Suppressor macrophage (primary cell): ENCODE results near the gene PLGRKT.
"Not testable (repeated sequence)": the region's sequence is repeated elsewhere in the genome, so short reads cannot be mapped to it uniquely, and the experiment has no call there.

Experiments used
- DNase-seq, 4 experiments: peaks; one replicate each; pipeline ENCODE4 v3.0.0-alpha.2; 2020 to 2022
- total RNA-seq, 17 experiments: gene quantifications; one replicate each; lab custom pipeline; 2026; ENCODE audit warnings: mixed read lengths in 6 of 17, inconsistent platforms in 3 of 17; lab: John Stamatoyannopoulos, UW

PLGRKT gene
- 15.6 to 41.7 (median 30.7) reads per million in 17 experiments for total RNA-seq

- peak; percentile 96 to 98 (median 98) for DNase-seq
Measured at GRCh38 chr9:5437254-5438216, at the start of gene PLGRKT. Gene PLGRKT (minus strand): TSS chr9:5437925. CDS start chr9:5431977, 5,948 bp downstream.

GRCh38 chr9:5486988-5487387, 49.3 kb upstream of the PLGRKT start:
- no peak for DNase-seq

GRCh38 chr9:5485378-5486085, 47.8 kb upstream of the PLGRKT start:
- DNase-seq: peak in 1 of 4 experiments; percentile 8

- DNase-seq: peak in 2 of 4 experiments; percentile 18 to 34
Measured at GRCh38 chr9:5483306-5483705, 45.6 kb upstream of the PLGRKT start.

- DNase-seq: no peak
Measured at GRCh38 chr9:5482194-5482593, 44.5 kb upstream of the PLGRKT start.

GRCh38 chr9:5481322-5482040, 43.8 kb upstream of the PLGRKT start:
- DNase-seq: peak in 3 of 4 experiments; percentile 8 to 73 (median 63)

GRCh38 chr9:5480919-5481318, 43.2 kb upstream of the PLGRKT start:
- DNase-seq: no peak

GRCh38 chr9:5479994-5480694, 42.4 kb upstream of the PLGRKT start:
- no peak for DNase-seq

- peak; percentile 42 to 79 (median 64) for DNase-seq
Measured at GRCh38 chr9:5478206-5478605, 40.5 kb upstream of the PLGRKT start.

GRCh38 chr9:5475611-5476010, 37.9 kb upstream of the PLGRKT start:
- DNase-seq: not testable (repeated sequence)

GRCh38 chr9:5470816-5471215, 33.1 kb upstream of the PLGRKT start:
- no peak for DNase-seq

GRCh38 chr9:5470122-5470521, 32.4 kb upstream of the PLGRKT start:
- no peak for DNase-seq

GRCh38 chr9:5468850-5469249, 31.1 kb upstream of the PLGRKT start:
- no peak for DNase-seq

- DNase-seq: peak; percentile 31 to 70 (median 66)
Measured at GRCh38 chr9:5466766-5467165, 29.0 kb upstream of the PLGRKT start.

- DNase-seq: no peak
Measured at GRCh38 chr9:5466005-5466404, 28.3 kb upstream of the PLGRKT start.

- DNase-seq: peak in 2 of 4 experiments; percentile 15 to 48
Measured at GRCh38 chr9:5464831-5465330, 27.2 kb upstream of the PLGRKT start.

- no peak for DNase-seq
Measured at GRCh38 chr9:5460157-5460556, 22.4 kb upstream of the PLGRKT start.

GRCh38 chr9:5459289-5459829, 21.6 kb upstream of the PLGRKT start:
- peak; percentile 44 to 79 (median 70) for DNase-seq

- DNase-seq: peak; percentile 10 to 71 (median 42)
Measured at GRCh38 chr9:5455181-5455580, 17.5 kb upstream of the PLGRKT start.

GRCh38 chr9:5453673-5454072, 15.9 kb upstream of the PLGRKT start:
- no peak for DNase-seq

GRCh38 chr9:5453004-5453403, 15.3 kb upstream of the PLGRKT start:
- DNase-seq: no peak

- DNase-seq: peak in 3 of 4 experiments; percentile 47 to 56 (median 51)
Measured at GRCh38 chr9:5452286-5452609, 14.5 kb upstream of the PLGRKT start.
